Hepatocyte (in vitro differentiated cells): ENCODE data around the gene DSTN.

ENCODE experiments used
- CTCF ChIP-seq: fragments of 200-600 bp; sonication (generic); IDR thresholded peaks from 2 replicates; pipeline ENCODE4 v1.5.1; 2016; ENCODE audit warnings: antibody characterized with exemption, mild to moderate bottlenecking; ENCODE audit not compliant: poor library complexity
- EZH2 ChIP-seq: fragments of 200-600 bp; sonication (generic); IDR thresholded peaks from 2 replicates; pipeline ENCODE4 v1.6.1; 2016; ENCODE audit warnings: antibody characterized with exemption, mild to moderate bottlenecking, borderline replicate concordance
- EZH2phosphoT487 ChIP-seq: fragments of 200-600 bp; sonication (generic); IDR thresholded peaks from one replicate; pipeline ENCODE4 v1.6.1; 2018; ENCODE audit warnings: antibody characterized with exemption, mild to moderate bottlenecking, low read depth, moderate library complexity; ENCODE audit not compliant: unreplicated experiment, severe bottlenecking

GRCh38 chr20:17559338-17559737 is 10.5 kb upstream of the DSTN start:
- TF ChIP-seq CTCF (no peak), EZH2 (no peak), EZH2phosphoT487 (no peak)
